Activated effector memory CD4-positive, alpha-beta T cell treated with Interleukin-2 at 50 U/mL for 16 hours (primary cell): ENCODE data around the gene DEUP1.
"Not testable (repeated sequence)": the region's sequence is repeated elsewhere in the genome, so short reads cannot be mapped to it uniquely, and the experiment has no call there.

Source experiments
- DNase-seq: peaks from one replicate; pipeline ENCODE4 v3.0.0-alpha.2; 2020

The DEUP1 gene, protein sequence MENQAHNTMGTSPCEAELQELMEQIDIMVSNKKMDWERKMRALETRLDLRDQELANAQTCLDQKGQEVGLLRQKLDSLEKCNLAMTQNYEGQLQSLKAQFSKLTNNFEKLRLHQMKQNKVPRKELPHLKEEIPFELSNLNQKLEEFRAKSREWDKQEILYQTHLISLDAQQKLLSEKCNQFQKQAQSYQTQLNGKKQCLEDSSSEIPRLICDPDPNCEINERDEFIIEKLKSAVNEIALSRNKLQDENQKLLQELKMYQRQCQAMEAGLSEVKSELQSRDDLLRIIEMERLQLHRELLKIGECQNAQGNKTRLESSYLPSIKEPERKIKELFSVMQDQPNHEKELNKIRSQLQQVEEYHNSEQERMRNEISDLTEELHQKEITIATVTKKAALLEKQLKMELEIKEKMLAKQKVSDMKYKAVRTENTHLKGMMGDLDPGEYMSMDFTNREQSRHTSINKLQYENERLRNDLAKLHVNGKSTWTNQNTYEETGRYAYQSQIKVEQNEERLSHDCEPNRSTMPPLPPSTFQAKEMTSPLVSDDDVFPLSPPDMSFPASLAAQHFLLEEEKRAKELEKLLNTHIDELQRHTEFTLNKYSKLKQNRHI

DNA sequence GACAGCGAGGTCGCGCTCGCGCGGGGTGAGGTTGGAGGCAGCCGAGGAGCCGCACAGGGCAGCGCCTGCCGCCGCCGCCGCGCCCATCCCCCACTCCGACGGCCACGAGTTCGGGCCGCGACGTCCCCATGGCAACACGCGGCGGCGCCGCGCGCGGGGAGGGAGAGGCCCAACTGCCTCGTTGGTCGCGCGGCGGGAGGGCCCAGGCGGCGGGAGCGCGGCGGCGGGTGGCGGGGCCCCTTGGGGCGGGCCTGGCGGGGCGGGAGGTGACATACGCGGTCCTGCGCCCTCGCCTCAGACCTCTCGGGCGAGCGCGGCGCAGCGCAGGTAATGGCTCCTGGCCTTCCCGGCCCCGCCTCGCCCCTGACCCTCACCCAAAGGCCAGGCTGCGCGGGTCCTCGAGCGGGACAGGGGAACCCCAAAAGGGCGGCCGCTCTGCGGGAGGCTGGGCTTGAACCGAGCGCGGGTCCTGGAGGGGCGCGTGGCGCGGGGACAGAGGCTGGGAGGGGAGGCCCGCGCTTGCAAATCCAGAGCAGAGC, at the start of gene DEUP1:
Gene DEUP1, plus strand, starts transcription at position 297 of the 539 bp plus-strand sequence. CDS start 1,518 bp downstream, outside the sequence.
- DNase-seq = no peak

DNA sequence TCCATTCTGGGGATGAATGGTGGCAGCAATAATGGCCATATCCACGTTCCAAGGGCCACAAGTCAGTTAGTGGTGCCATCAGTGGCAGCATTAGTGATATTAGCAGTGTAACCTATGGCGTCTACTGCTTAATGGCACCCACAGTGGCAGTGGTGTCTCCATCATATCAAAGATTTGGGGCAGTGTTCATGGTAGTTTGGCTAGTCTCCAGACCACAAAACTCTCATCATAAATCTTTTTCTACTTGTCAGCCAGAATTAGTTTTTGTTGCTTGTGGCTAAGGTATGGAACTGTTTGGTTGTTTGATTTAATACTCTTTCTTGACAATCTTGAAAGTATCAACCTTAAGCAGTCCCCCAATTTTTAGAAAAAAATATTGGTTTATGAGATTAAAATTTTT, 45.1 kb upstream of the DEUP1 start:
- DNase-seq = no peak

DNA sequence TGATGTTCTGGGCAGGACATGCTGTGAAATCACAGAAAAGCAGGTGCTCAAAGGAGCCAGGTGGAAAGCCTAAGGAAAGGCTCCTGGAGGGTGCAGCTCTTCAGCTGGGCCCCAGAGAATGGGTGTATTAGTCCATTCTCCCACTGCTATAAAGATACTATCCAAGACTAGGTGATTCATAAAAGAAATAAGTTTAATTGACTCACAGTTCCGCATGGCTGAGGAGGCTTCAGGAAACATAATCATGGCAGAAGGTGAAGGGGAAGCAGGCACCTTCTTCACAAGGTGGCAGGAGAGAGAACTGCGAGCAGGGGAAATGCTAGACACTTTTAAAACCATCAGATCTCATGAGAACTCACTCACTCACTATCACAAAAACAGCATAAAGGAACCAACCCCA, 43.1 kb upstream of the DEUP1 start:
- no peak for DNase-seq

- no peak for DNase-seq
These were observed 42.5 kb upstream of the DEUP1 start for GRCh38 chr11:93288079-93288478.

- DNase-seq = no peak
These were observed 41.8 kb upstream of the DEUP1 start for GRCh38 chr11:93288767-93289166.

DNA sequence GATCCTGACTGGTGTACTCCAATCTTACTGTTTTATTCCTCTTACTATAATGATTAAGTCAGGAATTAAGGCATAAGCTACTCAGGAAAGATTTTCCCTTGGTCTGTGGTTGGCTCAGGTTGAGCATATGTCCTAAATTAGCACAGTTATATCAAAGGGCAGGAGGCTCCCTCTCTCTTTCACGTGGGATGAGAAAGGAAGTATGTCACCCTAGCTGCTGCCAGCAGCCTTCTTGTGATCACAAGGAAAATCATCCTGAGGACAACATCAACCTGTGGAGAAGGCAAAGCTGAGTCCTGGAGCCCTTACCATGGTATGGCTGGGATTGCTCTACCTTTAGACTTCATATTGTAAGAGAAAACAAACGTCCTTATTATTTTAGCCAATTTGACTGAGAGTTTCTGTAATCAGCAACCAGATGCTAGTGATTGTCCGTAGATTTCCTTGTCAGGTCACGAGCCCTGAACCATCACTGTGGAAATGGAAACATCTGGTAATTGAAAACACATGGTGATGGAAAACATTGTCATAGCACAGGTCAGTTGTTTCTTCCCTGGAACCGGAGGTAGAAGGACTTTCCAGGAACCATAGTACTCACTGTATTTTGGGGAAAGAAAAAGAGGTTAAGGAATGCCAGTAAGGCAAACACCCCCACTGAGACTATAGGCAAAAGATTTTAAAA, 40.6 kb upstream of the DEUP1 start:
- no peak for DNase-seq

- no peak for DNase-seq
These were observed 39.4 kb upstream of the DEUP1 start for GRCh38 chr11:93291110-93291509.

DNA sequence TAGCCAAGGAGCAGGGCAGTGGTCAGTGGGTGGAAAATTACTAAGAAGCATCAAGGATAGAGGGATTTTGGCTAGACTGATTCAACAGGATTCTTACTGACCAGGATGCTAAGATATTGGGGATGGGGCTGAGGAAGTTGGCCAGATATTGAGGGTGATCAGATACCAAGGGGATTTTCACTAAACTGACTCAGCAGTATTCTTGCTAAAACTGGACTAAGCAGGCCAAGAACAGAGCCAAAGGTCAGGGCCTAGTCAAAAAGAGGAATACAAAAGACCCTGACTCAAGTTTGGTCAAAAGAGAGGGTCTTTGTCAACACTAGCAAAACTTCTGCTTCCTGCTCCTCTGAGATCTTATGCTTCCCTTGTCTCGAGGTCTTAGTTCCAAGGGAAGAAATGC, 38.6 kb upstream of the DEUP1 start:
- no peak for DNase-seq

DNA sequence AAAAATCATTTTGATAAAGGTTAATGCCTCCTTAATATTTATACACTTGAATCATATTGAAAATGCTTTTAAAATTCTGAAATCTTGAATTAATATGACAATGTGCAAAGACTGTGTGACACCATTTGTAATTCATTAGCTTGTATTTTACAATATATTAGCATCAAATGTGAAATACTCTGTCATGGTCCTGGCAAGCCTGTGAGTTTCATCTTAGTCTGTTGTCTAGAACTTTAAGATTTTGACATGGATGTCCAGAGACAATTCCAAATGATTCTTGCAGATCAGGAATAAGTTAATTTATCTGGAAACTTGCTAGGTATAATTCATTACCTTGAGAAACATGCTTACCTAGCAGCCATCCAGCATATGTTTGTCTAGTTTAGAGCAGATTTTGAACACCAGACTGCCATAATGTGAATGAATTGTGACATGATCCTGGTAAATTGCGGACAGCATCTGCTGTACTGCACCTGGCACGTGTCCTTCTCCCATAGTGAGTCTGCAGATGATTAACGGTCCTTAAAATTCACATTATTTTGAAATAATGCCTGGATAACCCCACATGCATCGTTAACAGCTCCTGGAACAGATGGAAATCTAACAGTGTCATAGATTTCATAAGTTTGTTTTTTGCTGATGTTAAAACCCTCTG, 34.5 kb upstream of the DEUP1 start:
- no peak for DNase-seq

DNA sequence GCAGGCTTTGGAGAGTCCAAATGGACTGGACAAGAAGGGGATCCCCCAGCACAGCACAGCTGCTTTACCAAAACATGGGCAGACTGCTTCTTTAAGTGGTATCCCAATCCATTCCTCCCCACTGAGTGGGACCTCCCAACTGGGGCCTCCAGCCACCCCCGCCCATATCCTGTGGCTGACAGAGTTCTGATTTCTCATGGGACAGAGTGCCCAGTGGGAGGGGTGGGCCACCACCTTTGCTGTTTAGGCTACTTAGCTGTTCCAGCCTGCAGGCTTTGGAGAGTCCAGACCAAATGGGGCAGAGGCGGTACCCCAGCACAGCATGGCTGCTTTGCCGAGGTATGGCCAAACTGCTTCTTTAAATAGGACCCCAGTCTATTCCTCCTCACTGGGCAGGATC, 26.9 kb upstream of the DEUP1 start:
- no peak for DNase-seq

GRCh38 chr11:93314399-93314798, 16.1 kb upstream of the DEUP1 start:
- DNase-seq = not testable (repeated sequence)

- DNase-seq = no peak
These were observed 11.2 kb upstream of the DEUP1 start for GRCh38 chr11:93319224-93319839.

DNA sequence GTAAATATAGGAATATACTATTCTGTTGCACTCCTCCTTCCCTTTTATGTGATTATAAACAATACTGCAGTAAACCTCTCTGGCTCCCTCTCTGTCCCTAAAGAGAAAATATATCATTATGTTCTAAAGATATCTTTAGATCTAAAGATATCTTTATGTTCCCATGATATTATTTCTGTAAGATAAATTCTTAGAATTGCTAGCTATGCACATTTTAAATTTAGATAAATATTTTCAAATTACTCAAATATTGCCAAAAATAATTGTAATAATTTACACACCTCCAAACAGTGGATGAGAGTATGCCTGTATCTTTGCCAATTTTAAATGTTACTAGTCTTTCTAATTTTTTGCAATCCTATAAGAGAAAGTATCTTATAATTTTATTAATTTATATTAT, 10.3 kb upstream of the DEUP1 start:
- no peak for DNase-seq

DNA sequence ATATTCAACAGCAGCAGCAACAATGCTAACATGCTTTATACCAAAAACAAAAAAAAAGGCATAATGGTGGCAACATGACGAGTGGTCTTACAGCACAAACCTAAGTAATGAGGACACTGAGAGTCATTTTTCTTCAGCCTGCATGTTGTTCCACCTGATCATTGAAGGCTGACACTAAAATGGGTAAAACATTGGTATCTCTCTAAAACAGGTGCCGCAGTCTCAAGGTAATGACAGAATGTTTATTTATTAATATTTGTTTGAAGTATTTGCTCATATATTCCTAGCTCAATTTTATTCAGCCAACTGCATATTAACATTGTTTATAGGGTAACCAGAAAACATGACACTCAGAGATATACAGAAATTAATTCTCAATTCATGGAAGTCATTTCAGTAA, 8.3 kb upstream of the DEUP1 start:
- no peak for DNase-seq

DNA sequence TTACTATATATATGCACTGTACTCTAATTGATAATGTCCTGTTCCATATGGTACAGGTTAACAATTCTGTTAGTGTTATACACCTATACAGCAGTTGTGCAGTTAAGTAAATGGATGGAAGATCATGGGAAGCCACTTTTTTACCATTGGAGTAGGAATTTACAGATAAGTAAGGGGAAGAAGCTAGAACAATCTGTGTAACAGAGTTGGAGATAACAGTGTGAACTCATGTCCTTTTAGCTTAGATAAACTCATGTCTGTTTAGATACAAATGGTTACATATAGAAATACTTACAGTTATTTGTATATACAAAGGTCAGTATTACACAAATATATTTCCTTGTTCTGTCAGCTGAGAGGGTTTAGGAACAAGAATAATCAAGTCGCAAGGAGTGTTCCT, 6.8 kb upstream of the DEUP1 start:
- no peak for DNase-seq

GRCh38 chr11:93324500-93324899, 6.0 kb upstream of the DEUP1 start:
- DNase-seq = no peak

DNA sequence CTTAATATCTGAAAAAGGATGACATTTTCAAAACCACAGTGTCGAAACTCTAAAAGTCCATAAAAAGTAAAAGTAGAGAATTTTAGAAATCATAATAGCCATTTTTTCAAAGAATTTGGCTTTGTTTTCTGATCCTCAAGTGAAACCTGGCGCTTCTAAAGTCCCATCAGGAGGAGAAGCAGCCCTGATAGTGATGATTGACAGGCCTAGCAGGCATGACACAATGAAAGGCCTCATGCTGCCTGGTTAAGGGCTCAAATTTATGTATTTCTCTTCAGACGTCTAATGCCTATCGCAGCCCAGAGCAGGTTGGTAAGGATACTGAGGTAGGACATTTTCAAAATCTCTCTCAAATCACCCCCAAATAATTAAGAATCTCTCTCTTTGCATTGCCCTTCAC, 3.9 kb upstream of the DEUP1 start:
- no peak for DNase-seq

- no peak for DNase-seq
These were observed 551 bp upstream of the DEUP1 start for GRCh38 chr11:93329936-93330445.

GRCh38 chr11:93340223-93340622, 9.7 kb downstream of the DEUP1 start:
- no peak for DNase-seq

- no peak for DNase-seq
These were observed 14.4 kb downstream of the DEUP1 start for GRCh38 chr11:93344855-93345333.

DNA sequence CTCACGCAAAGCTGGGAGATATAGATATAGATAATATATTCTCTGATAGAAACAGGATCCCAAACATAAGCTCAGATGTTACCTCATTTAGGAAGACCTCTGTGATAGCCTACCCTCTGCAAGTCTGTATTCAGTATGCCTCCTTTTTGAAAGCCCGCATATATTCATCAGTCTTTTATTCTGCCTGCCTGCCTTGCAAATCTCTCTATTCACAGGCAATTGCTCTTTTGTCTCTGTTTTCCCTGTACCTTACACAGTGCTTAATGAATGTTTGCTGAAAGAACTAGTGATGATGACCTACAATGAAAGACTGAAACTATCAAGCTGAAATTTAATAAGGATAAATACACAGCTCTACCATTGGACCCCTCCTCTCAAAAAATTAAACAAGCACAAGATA, 18.4 kb downstream of the DEUP1 start:
- no peak for DNase-seq

DNA sequence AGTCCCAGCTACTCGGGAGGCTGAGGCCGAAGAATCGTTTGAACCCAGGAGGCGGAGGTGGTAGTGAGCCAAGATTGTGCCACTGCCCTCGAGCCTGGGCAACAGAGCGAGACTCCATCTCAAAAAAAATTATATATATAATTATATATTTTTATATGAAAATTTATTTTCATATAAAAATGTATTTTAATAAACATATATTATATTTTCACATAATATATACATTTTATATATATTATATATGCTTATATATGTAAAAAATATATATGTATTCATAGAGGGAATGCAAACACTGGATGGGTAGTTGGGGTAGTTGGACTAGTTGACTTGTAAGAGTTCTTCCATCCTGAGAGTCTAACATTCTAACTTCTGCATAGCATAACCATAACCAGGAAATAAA, 20.3 kb downstream of the DEUP1 start:
- DNase-seq = no peak
